ENCODE measurements around the gene UBALD2.

GRCh38 chr17:76281573-76282371 lies 16.6 kb downstream of the UBALD2 start:
- TF ChIP-seq CTCF (conservative IDR thresholded peaks at IDR 0.05; ENCODE audit: low read length) (no peak), EZH2phosphoT487 (IDR thresholded peaks at IDR 0.05; ENCODE audit: borderline replicate concordance, low read depth, low read length) (no peak)
